ENCODE data around the gene LRGUK.

Gene LRGUK

GRCh38 chr7:134203186-134203889 lies 76.2 kb downstream of the LRGUK start:
- Histone ChIP-seq H3K27ac (no peak overlapping the region), H3K4me3 (no peak overlapping the region)
- no peak for DNase-seq (ENCODE audit: low spot score)
- TF ChIP-seq CTCF (IDR thresholded peaks at IDR 0.05), result no peak

- Histone ChIP-seq H3K4me3 (no peak overlapping the region), H3K27ac (no peak overlapping the region)
- no peak for DNase-seq (ENCODE audit: low spot score)
- no peak for TF ChIP-seq CTCF (IDR thresholded peaks at IDR 0.05)
These were observed 82.3 kb downstream of the LRGUK start for GRCh38 chr7:134209322-134210015.

GRCh38 chr7:134210227-134210626 lies 83.1 kb downstream of the LRGUK start:
- Histone ChIP-seq H3K27ac (no peak overlapping the region), H3K4me3 (no peak overlapping the region)
- TF ChIP-seq CTCF (IDR thresholded peaks at IDR 0.05), result no peak
- no peak for DNase-seq (ENCODE audit: low spot score)

- no peak for TF ChIP-seq CTCF (IDR thresholded peaks at IDR 0.05)
- no peak overlapping the region for H3K27ac ChIP-seq
- DNase-seq (ENCODE audit: low spot score), result no peak
- no peak overlapping the region for H3K4me3 ChIP-seq
These were observed 84.0 kb downstream of the LRGUK start for GRCh38 chr7:134210976-134211663.

GRCh38 chr7:134211817-134212216 lies 84.7 kb downstream of the LRGUK start:
- no peak for TF ChIP-seq CTCF (IDR thresholded peaks at IDR 0.05)
- Histone ChIP-seq H3K27ac (no peak overlapping the region), H3K4me3 (no peak overlapping the region)
- DNase-seq (ENCODE audit: low spot score), result no peak

- DNase-seq (ENCODE audit: low spot score), result no peak
- TF ChIP-seq CTCF (IDR thresholded peaks at IDR 0.05), result no peak
These were observed 85.7 kb downstream of the LRGUK start for GRCh38 chr7:134212576-134213546.

More at GRCh38 chr7:134212576-134213546, 85.7 kb downstream of the LRGUK start:
- Histone ChIP-seq H3K27ac (no peak overlapping the region), H3K4me3 (no peak overlapping the region)

All from coronary artery (tissue), 2 donors.